ENCODE data around the gene ALK.

DNA sequence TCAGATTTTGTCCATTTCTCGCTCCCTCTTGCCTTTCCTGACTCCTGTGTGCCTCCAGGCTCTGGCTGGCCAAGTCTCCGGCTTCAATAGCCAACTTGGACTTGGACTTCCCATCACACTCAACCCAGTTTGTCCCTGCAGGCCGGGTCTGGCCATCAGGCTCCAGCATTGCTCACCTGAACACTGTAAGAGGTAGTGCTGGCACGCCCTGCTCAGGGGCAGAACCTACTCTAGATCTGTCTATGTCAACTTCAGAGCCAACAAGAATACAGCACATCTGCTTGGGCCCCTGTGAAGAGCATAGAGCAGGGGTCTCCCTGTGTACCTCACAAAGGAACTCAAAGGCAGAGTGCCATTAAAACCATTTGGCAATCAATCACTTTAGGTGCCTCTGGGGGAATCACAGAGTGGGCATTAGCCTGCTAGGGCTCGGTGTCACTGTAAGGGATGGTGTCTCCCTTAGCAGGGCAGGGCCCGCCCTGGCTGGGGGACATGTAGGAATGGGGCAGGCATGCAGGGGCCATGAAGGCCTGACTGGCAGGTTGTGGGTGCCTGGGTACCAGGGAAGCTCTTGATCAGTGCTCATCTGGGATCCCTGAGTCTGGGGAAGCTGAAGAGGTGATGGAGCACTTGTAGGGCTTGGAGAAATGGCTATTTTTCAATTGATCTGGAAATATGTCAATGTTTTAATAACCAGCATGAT is 480.3 kb downstream of the ALK start:
- TF ChIP-seq, protein P1, sequence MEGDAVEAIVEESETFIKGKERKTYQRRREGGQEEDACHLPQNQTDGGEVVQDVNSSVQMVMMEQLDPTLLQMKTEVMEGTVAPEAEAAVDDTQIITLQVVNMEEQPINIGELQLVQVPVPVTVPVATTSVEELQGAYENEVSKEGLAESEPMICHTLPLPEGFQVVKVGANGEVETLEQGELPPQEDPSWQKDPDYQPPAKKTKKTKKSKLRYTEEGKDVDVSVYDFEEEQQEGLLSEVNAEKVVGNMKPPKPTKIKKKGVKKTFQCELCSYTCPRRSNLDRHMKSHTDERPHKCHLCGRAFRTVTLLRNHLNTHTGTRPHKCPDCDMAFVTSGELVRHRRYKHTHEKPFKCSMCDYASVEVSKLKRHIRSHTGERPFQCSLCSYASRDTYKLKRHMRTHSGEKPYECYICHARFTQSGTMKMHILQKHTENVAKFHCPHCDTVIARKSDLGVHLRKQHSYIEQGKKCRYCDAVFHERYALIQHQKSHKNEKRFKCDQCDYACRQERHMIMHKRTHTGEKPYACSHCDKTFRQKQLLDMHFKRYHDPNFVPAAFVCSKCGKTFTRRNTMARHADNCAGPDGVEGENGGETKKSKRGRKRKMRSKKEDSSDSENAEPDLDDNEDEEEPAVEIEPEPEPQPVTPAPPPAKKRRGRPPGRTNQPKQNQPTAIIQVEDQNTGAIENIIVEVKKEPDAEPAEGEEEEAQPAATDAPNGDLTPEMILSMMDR (conservative IDR thresholded peaks at IDR 0.05; ENCODE audit: low read depth in 2 of 2) = no peak
- TF ChIP-seq CREB1 (CRISPR knock-in tag; IDR thresholded peaks at IDR 0.05; ENCODE audit: low read depth) (no peak), REST (IDR thresholded peaks at IDR 0.05; ENCODE audit: unreplicated experiment) (no peak), EZH2 (IDR thresholded peaks at IDR 0.05; ENCODE audit: low read depth, unreplicated experiment) (no peak), POLR2AphosphoS5 (IDR thresholded peaks at IDR 0.05; ENCODE audit: low read depth) (no peak), EZH2phosphoT487 (IDR thresholded peaks at IDR 0.05; ENCODE audit: unreplicated experiment) (no peak), STAT1 (IDR thresholded peaks at IDR 0.05; ENCODE audit: unreplicated experiment) (no peak), ETS1 (IDR thresholded peaks at IDR 0.05) (no peak), ZNF462 (CRISPR knock-in tag; IDR thresholded peaks at IDR 0.05) (no peak), JUNB (IDR thresholded peaks at IDR 0.05; ENCODE audit: unreplicated experiment) (no peak), ZNF114 (CRISPR knock-in tag; IDR thresholded peaks at IDR 0.05) (no peak), ZNF331 (CRISPR knock-in tag; IDR thresholded peaks at IDR 0.05; ENCODE audit: low read depth) (no peak), NANOG (IDR thresholded peaks at IDR 0.05; ENCODE audit: borderline replicate concordance) (no peak)
